K562 (cell line): ENCODE data around the gene IGF2BP1. TPM values are rescaled to one million over a fixed set of nuclear protein-coding genes. Genes with fewer than 3 reads are reported as not detected.

Experiments
- ATAC-seq: fragments of 200-7000 bp; cut with Tn5 transposase; 3 replicates; pipeline ENCODE4 v1.9.1; 2020; ENCODE audit warnings: moderate library complexity
- BruUV-seq: library from RNA; stranded (reverse); fragments of 400-500 nt; replicated peaks from 2 replicates; lab custom pipeline; 2021; lab: Mats Ljungman, UMichigan
- CTCF ChIA-PET: fragments of 300-600 bp; formaldehyde crosslinking; extraction: SDS; loops from one replicate; lab custom pipeline; 2021; ENCODE audit warnings: low intra/inter-chr PET ratio; lab: Yijun Ruan, JAX
- POLR2A ChIA-PET: fragments of 300-600, 350-650 bp; sonication (Branson Sonifier 250); formaldehyde crosslinking; extraction: SDS; loops from one replicate; lab custom pipeline; 2021; ENCODE audit warnings: antibody characterized with exemption, inconsistent platforms; lab: Yijun Ruan, JAX
- DNase-seq, 4 experiments: peaks; one replicate each; pipeline versions ENCODE4 v3.0.0 to v3.0.0-alpha.2; 2011 to 2018; ENCODE audit warnings: low spot score in 3 of 4, mixed read lengths in 3 of 4; ENCODE audit errors: extremely low read depth in 1 of 4
- FAIRE-seq: peaks from 2 replicates; lab custom pipeline; 2011; peaks lifted over from hg19 to GRCh38; lab: Jason Lieb, UNC
- H2AFZ ChIP-seq: 2 replicates; pipeline ENCODE4 v1.6.0; 2011; ENCODE audit warnings: low read depth, low read length, control low read depth, inconsistent platforms
- H3K27ac ChIP-seq: fragments of 200-600 bp; 3 replicates; pipeline ENCODE4 v1.8.0; 2011; ENCODE audit warnings: low read depth, mild to moderate bottlenecking, control low read depth, inconsistent platforms, low read length, moderate library complexity, mixed read lengths; ENCODE audit errors: extremely low read depth
- H3K27me3 ChIP-seq, 2 experiments: fragments of 300-600 bp in 1 of 2; 2 replicates in 1 of 2; 3 replicates in 1 of 2; pipeline versions ENCODE4 v1.6.0 to v1.8.0; 2011; ENCODE audit warnings: inconsistent platforms in 2 of 2, low read length in 2 of 2, mild to moderate bottlenecking in 1 of 2, mixed read lengths in 1 of 2, moderate library complexity in 1 of 2; ENCODE audit not compliant: control insufficient read depth in 2 of 2, insufficient read depth in 2 of 2
- H3K36me3 ChIP-seq: fragments of 300-600 bp; 3 replicates; pipeline ENCODE4 v1.8.0; 2011; ENCODE audit warnings: mild to moderate bottlenecking, low read length, inconsistent platforms; ENCODE audit not compliant: control insufficient read depth, insufficient read depth
- H3K4me1 ChIP-seq, 2 experiments: fragments of 200-600 bp in 1 of 2; replicated peaks in 1 of 2; 2 replicates in 1 of 2; 3 replicates in 1 of 2; pipeline versions ENCODE4 v1.5.1 to v1.8.0; 2011; ENCODE audit warnings: inconsistent platforms in 2 of 2, low read length in 2 of 2, mild to moderate bottlenecking in 1 of 2, mixed read lengths in 1 of 2, moderate library complexity in 1 of 2; ENCODE audit not compliant: control insufficient read depth in 2 of 2, insufficient read depth in 2 of 2
- H3K4me2 ChIP-seq: 2 replicates; pipeline ENCODE4 v1.6.1; 2011; ENCODE audit warnings: low read length, control low read depth, inconsistent platforms, mixed read lengths; ENCODE audit not compliant: insufficient read depth
- H3K4me3 ChIP-seq: fragments of 200-600 bp; sonication (generic), shearing (Covaris generic); 2 replicates; pipeline ENCODE4 v1.5.1; 2016; ENCODE audit warnings: control low read depth, inconsistent platforms
- H3K79me2 ChIP-seq: fragments of 200-600 bp; 3 replicates; pipeline ENCODE4 v1.8.0; 2011; ENCODE audit warnings: low read length, inconsistent platforms; ENCODE audit not compliant: control insufficient read depth, insufficient read depth
- H3K9ac ChIP-seq, 2 experiments: 2 replicates each; pipeline versions ENCODE4 v1.6.0 to v1.6.1; 2011; ENCODE audit warnings: low read depth in 2 of 2, low read length in 2 of 2, control low read depth in 1 of 2, inconsistent platforms in 1 of 2, mild to moderate bottlenecking in 1 of 2, mixed read lengths in 1 of 2; ENCODE audit not compliant: insufficient read depth in 1 of 2
- H3K9me1 ChIP-seq: one replicate; pipeline ENCODE4 v1.6.0; 2011; ENCODE audit warnings: inconsistent platforms, mild to moderate bottlenecking, low read length, moderate library complexity; ENCODE audit not compliant: control insufficient read depth, insufficient read depth
- H3K9me3 ChIP-seq: replicated peaks from 2 replicates; pipeline ENCODE4 v1.5.1; 2011; ENCODE audit warnings: low read depth, low read length, inconsistent platforms; ENCODE audit not compliant: control insufficient read depth, insufficient read depth
- H4K20me1 ChIP-seq: replicated peaks from 2 replicates; pipeline ENCODE4 v1.6.1; 2011; ENCODE audit warnings: low read length, inconsistent platforms, mixed read lengths; ENCODE audit not compliant: control insufficient read depth, insufficient read depth
- CTBP1 ChIP-seq: fragments of 450-650 bp; IDR thresholded peaks from 2 replicates; pipeline ENCODE4 v1.6.1; 2016; ENCODE audit warnings: borderline replicate concordance
- FOXK2 ChIP-seq, 2 experiments: fragments of 450-650 bp; IDR thresholded peaks in 1 of 2; conservative IDR thresholded peaks in 1 of 2; 2 replicates each; pipeline ENCODE4 v1.6.1; 2016; ENCODE audit warnings: low read depth in 2 of 2, mild to moderate bottlenecking in 1 of 2
- MEIS2 ChIP-seq: fragments of 450-650 bp; IDR thresholded peaks from 2 replicates; pipeline ENCODE4 v1.6.1; 2014; ENCODE audit warnings: mild to moderate bottlenecking; ENCODE audit not compliant: partially characterized antibody
- MLLT1 ChIP-seq, 2 experiments: fragments of 450-650 bp; IDR thresholded peaks; 2 replicates each; pipeline ENCODE4 v1.6.1; 2016
- RCOR1 ChIP-seq, 2 experiments: IDR thresholded peaks; 2 replicates each; pipeline ENCODE4 v1.6.1; 2012; ENCODE audit warnings: low read depth in 2 of 2, low read length in 2 of 2, borderline replicate concordance in 1 of 2, improper control_type of control experiment in 1 of 2
- TAL1 ChIP-seq: fragments of 450-650 bp; IDR thresholded peaks from 2 replicates; pipeline ENCODE4 v1.6.1; 2016; ENCODE audit warnings: mild to moderate bottlenecking
- U2AF1 ChIP-seq: fragments of 200-400 bp; formaldehyde crosslinking; optimal IDR thresholded peaks from 2 replicates; pipeline ENCODE3; 2017; ENCODE audit warnings: mild to moderate bottlenecking, low read depth, low read length, moderate library complexity
- XRCC4 ChIP-seq: IDR thresholded peaks from one replicate; pipeline ENCODE4 v1.6.1; 2011; ENCODE audit not compliant: insufficient read depth, insufficient read length; ENCODE audit errors: extremely low read depth
- ZBTB7A ChIP-seq: IDR thresholded peaks from 2 replicates; pipeline ENCODE4 v1.6.1; 2011; ENCODE audit warnings: low read depth, mild to moderate bottlenecking, low read length, moderate library complexity, borderline replicate concordance; ENCODE audit not compliant: control insufficient read depth
- ZEB2 ChIP-seq: fragments of 450-650 bp; IDR thresholded peaks from 2 replicates; pipeline ENCODE4 v1.6.1; 2016
- ZNF316 ChIP-seq: fragments of 450-650 bp; IDR thresholded peaks from 2 replicates; pipeline ENCODE4 v1.6.1; 2016
- ZNF57 ChIP-seq: fragments of 450-650 bp; formaldehyde crosslinking; IDR thresholded peaks from 2 replicates; pipeline ENCODE4 v1.4.0; 2020; ENCODE audit warnings: mild to moderate bottlenecking, moderate library complexity
- WGBS: fragments of 100-300 bp; shearing (Covaris generic); methylation state at CpG from one replicate; pipeline ENCODE4 v1.1.6; 2016; ENCODE audit warnings: low coverage, mixed read lengths; ENCODE audit not compliant: insufficient coverage; ENCODE audit errors: missing lambda C conversion rate; 5-methylcytosine and 5-hydroxymethylcytosine counted together
- in situ Hi-C: fragments of 300-500 bp; cut with MboI; formaldehyde crosslinking; loops from 4 replicates; pipeline ENCODE4 v1.15.0; 2018; ENCODE audit warnings: inconsistent platforms, mixed read lengths
- intact Hi-C: fragments of 100-400 bp; cut with micrococcal nuclease; formaldehyde crosslinking; loops from 2 replicates; pipeline ENCODE4 v1.14.2; 2022
- polyA plus RNA-seq, 8 experiments: library from polyadenylated mRNA; depleted of rRNA in 4 of 8; stranded (reverse) in 5 of 8; unstranded in 3 of 8; fragments of >200 nt; fragmentation: Nextera tagmentation in 2 of 8; fragmentation: Illumina TruSeq in 1 of 8; extraction: Ambion mirVana in 2 of 8; extraction: Trizol in 1 of 8; gene quantifications; 2 replicates each; pipeline versions ENCODE4 v1.2.1 to v1.2.3, GENCODE V29; 2011 to 2014; ENCODE audit warnings: inconsistent platforms in 1 of 8, missing spikeins in 1 of 8
- total RNA-seq, 7 experiments: library from RNA; depleted of rRNA in 6 of 7; stranded (reverse); fragments of >200 nt in 6 of 7; fragmentation: Illumina TruSeq in 2 of 7; extraction: Trizol in 2 of 7; gene quantifications; 2 replicates each; pipeline versions ENCODE4 v1.2.1 to v1.2.3, GENCODE V29; 2011 to 2021; ENCODE audit warnings: low replicate concordance in 1 of 7
- TF ChIP-seq, protein P1 (sequence below): sonication (generic); formaldehyde crosslinking; IDR thresholded peaks from 2 replicates; pipeline ENCODE4 v1.8.0; 2023; ENCODE audit warnings: mild to moderate bottlenecking, missing genetic modification reagents

Gene IGF2BP1
- total and polyA plus RNA-seq, 9 of the 15 experiments (the other 6 are each of a cell fraction or from before 2014, with no cell fraction given): 13.0 to 318 (median 53.6) TPM

- no peaks in the 10 kb centered on the region for H3K36me3 ChIP-seq
- in situ Hi-C loops: no loop called here
- H3K9me3 ChIP-seq: no peaks in the 10 kb centered on the region
- no peak overlapping the region for H2AFZ ChIP-seq
- no peak overlapping the region for H3K4me2 ChIP-seq
- H3K9me1 ChIP-seq: no peaks in the 10 kb centered on the region
- DNase-seq (no peak), ATAC-seq (no peak), FAIRE-seq (no peak)
- no peak for TF ChIP-seq U2AF1
- TF ChIP-seq, protein P1, sequence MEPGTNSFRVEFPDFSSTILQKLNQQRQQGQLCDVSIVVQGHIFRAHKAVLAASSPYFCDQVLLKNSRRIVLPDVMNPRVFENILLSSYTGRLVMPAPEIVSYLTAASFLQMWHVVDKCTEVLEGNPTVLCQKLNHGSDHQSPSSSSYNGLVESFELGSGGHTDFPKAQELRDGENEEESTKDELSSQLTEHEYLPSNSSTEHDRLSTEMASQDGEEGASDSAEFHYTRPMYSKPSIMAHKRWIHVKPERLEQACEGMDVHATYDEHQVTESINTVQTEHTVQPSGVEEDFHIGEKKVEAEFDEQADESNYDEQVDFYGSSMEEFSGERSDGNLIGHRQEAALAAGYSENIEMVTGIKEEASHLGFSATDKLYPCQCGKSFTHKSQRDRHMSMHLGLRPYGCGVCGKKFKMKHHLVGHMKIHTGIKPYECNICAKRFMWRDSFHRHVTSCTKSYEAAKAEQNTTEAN (CRISPR knock-in tag): no peak
- 0 out of 2 replicates have a peak, but pooled peaks have one; percentile 4 for TF ChIP-seq ZNF316
- TF ChIP-seq TAL1: peak; percentile 25; the same call in 1 of the 2 replicates
- H3K4me1 ChIP-seq: peaks cover 0 to 16% of the 10 kb centered on the region in 2 experiments; a peak in 4 of 5 replicates
- 0 out of 5 replicates have a peak, but pooled peaks cover 0 to 4% of the 10 kb centered on the region in 2 experiments for H3K27me3 ChIP-seq
- no peak overlapping the region for H3K4me3 ChIP-seq
- no peaks in the 10 kb centered on the region for H3K79me2 ChIP-seq
- intact Hi-C loops: no loop called here
- ChIA-PET CTCF (no interaction called here), POLR2A (interaction anchor here (0.6 kb wide), 2 partner anchors 208 to 1477 kb away, joined by 3 to 4 read pairs; partner anchors contain the start of gene ATP5MC1)
- H3K27ac ChIP-seq: no peak overlapping the region
- H4K20me1 ChIP-seq: no peaks in the 10 kb centered on the region
- H3K9ac ChIP-seq: no peak overlapping the region
- BruUV-seq: no TSS peak
Measured at GRCh38 chr17:49100601-49101000, 103.4 kb downstream of the IGF2BP1 start.

DNA sequence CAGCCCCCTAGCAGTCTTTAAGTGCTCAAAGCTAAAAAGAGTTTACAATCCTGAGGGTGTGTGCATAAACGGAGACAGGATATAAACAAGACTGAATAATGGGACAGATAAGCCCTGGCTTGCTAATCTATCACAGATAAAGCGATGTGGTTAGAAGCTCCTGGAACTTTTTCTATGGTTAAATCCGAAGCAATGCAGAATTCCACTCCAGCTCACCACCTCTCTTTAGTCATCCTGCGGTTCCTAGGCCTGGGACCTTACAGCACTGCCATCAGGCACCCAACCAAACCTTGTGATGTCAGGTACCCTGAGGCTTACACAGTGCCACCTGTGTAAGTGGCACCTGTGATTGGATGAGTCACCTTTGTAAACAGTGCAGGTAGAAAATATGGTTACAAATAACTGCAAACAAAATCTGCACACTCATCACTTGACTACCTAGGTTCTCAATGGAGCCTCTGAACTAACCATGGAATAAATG, 103.9 kb downstream of the IGF2BP1 start:
- Histone ChIP-seq H2AFZ (no peak overlapping the region), H3K4me2 (no peak overlapping the region), H3K79me2 (no peaks in the 10 kb centered on the region), H3K9ac (no peak overlapping the region), H3K4me1 (peaks cover 0 to 18% of the 10 kb centered on the region in 2 experiments; a peak in 4 of 5 replicates), H3K9me1 (no peaks in the 10 kb centered on the region), H4K20me1 (no peaks in the 10 kb centered on the region), H3K27ac (no peak overlapping the region), H3K4me3 (no peak overlapping the region), H3K27me3 (0 out of 5 replicates have a peak, but pooled peaks cover 0 to 4% of the 10 kb centered on the region in 2 experiments), H3K36me3 (no peaks in the 10 kb centered on the region), H3K9me3 (no peaks in the 10 kb centered on the region)
- BruUV-seq: no TSS peak
- in situ Hi-C loops: no loop called here
- POLR2A ChIA-PET: interaction anchor here (0.5 to 1.4 kb wide), 4 partner anchors 9 to 1477 kb away, joined by 3 to 4 read pairs (median 4); partner anchors contain the start of gene ATP5MC1
- no peak for FAIRE-seq
- CTCF ChIA-PET: no interaction called here
- no peak; the same call in 2 of the 3 replicates for ATAC-seq
- WGBS: 3% methylated on average over 4 of the region's 4 CpGs
- DNase-seq: no peak
- intact Hi-C loops: no loop called here
- peak; percentile 86 for TF ChIP-seq ZNF316
- TF ChIP-seq XRCC4: no peak
- TF ChIP-seq ZEB2: 0 out of 2 replicates have a peak, but pooled peaks have one; percentile 53
- TF ChIP-seq ZNF57 (CRISPR knock-in tag): no peak
- TF ChIP-seq MEIS2: peak; percentile 48
- TF ChIP-seq RCOR1 (IDR thresholded peaks at IDR 0.05; ENCODE audit: borderline replicate concordance in 1 of 2, low read depth in 2 of 2, low read length in 2 of 2): 0 out of 4 replicates have a peak, but pooled peaks of 1 of the 2 experiments have one; percentile 5
- no peak for TF ChIP-seq ZBTB7A
- peak; percentile 20; the same call in 1 of the 2 replicates for TF ChIP-seq CTBP1
- TF ChIP-seq FOXK2 (conservative IDR thresholded peaks at IDR 0.05 in 1 of 2, IDR thresholded peaks at IDR 0.05 in 1 of 2; ENCODE audit: low read depth in 2 of 2): peak in 1 of 2 experiments; percentile 67; a peak in 2 of 4 replicates
- TF ChIP-seq MLLT1 (IDR thresholded peaks at IDR 0.05): peak in 1 of 2 experiments; percentile 95; a peak in 2 of 4 replicates
